ENCODE results near the gene CCSER2. TPM values are rescaled to one million over a fixed set of nuclear protein-coding genes. Genes with fewer than 3 reads are reported as not detected.
"Not testable (repeated sequence)": the region's sequence is repeated elsewhere in the genome, so short reads cannot be mapped to it uniquely, and the experiment has no call there.

CCSER2 gene
- polyA plus RNA-seq, 3 donors from 2014 or later: 81.3 to 118 (median 103) TPM

DNA sequence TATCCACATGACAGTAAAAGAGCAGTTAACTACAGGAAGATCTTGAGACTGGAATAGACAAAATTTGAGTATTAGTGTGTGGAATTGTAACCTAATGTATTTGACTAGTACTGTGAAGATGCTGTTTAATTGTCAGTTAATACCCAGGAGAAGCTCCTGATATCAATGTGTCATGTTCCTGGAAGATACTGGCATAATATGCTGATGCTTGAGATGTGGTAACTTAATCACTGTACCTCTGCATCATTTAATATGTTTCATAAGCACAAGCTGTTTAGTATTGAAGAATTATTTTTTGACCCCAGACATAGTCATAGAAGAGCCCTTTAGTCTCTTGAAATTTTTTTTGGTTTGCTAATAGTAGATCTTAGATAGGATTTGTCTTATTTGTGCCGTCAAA is 15.4 kb downstream of the CCSER2 start:
- no peaks in the 10 kb centered on the region for H3K36me3 Mint-ChIP-seq
- H3K4me1 Mint-ChIP-seq: peaks cover 56 to 63% of the 10 kb centered on the region in 2 donors
- DNase-seq: no peak
- H3K9me3 Mint-ChIP-seq: no peaks in the 10 kb centered on the region
- H3K27ac Mint-ChIP-seq: peak overlapping the region; percentile 29 to 93 (median 88)
- peaks cover 0 to 2% (median 2%) of the 10 kb centered on the region in 3 donors for H3K27me3 Mint-ChIP-seq (ENCODE audit: low read depth in 3 of 3)
- peak overlapping the region in 3 of 5 donors; percentile 6 to 24 (median 22) for H3K4me3 Mint-ChIP-seq

- H3K4me1 Mint-ChIP-seq: peaks cover 57 to 66% of the 10 kb centered on the region in 2 donors
- peak overlapping the region in 3 of 5 donors; percentile 7 to 63 (median 14) for H3K4me3 Mint-ChIP-seq
- peaks cover 0 to 2% (median 2%) of the 10 kb centered on the region in 3 donors for H3K27me3 Mint-ChIP-seq (ENCODE audit: low read depth in 3 of 3)
- no peaks in the 10 kb centered on the region for H3K36me3 Mint-ChIP-seq
- DNase-seq: no peak
- peak overlapping the region; percentile 17 to 89 (median 61) for H3K27ac Mint-ChIP-seq
- H3K9me3 Mint-ChIP-seq: no peaks in the 10 kb centered on the region
These were observed 16.1 kb downstream of the CCSER2 start for GRCh38 chr10:84344526-84344925.

- not testable (repeated sequence) for H3K27me3 Mint-ChIP-seq (ENCODE audit: low read depth in 3 of 3)
These were observed 19.2 kb downstream of the CCSER2 start for GRCh38 chr10:84347575-84348002.

GRCh38 chr10:84348447-84348846 is 20.1 kb downstream of the CCSER2 start:
- Mint-ChIP-seq H3K27ac (peak overlapping the region in 3 of 6 donors; percentile 38 to 52 (median 42)), H3K27me3 (ENCODE audit: low read depth in 3 of 3) (no peaks in the 10 kb centered on the region), H3K36me3 (no peaks in the 10 kb centered on the region), H3K4me3 (no peak overlapping the region), H3K9me3 (no peaks in the 10 kb centered on the region), H3K4me1 (peaks cover 49 to 58% of the 10 kb centered on the region in 2 donors)
- no peak for DNase-seq

More at GRCh38 chr10:84347575-84348002, 19.2 kb downstream of the CCSER2 start:
- not testable (repeated sequence) for DNase-seq, H3K27ac Mint-ChIP-seq, H3K9me3 Mint-ChIP-seq, H3K4me3 Mint-ChIP-seq, H3K36me3 Mint-ChIP-seq
- peaks cover 49 to 58% of the 10 kb centered on the region in 2 donors for H3K4me1 Mint-ChIP-seq

DNA sequence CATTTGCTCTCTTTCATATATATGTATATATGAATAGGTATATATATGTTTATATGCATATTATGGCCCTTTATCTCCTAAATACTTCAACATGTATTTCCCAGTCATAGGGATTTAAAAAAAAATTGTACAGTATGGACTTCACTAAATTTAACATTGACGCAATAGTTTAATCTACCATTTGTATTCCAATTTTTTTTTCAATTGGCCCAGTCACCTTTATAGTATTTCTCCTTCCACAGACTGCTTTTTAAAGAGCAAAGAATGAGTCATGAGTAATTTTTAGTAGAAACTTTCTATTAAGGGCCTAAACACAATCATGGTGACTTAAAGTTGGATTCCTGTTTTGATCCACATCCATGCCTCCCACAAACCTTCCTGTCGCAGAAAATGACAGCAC is 20.5 kb downstream of the CCSER2 start:
- no peak overlapping the region for H3K4me3 Mint-ChIP-seq
- H3K27ac Mint-ChIP-seq: peak overlapping the region in 2 of 6 donors; percentile 52 to 58
- DNase-seq: no peak
- no peaks in the 10 kb centered on the region for H3K9me3 Mint-ChIP-seq
- no peaks in the 10 kb centered on the region for H3K27me3 Mint-ChIP-seq (ENCODE audit: low read depth in 3 of 3)
- H3K36me3 Mint-ChIP-seq: no peaks in the 10 kb centered on the region
- peaks cover 49 to 58% of the 10 kb centered on the region in 2 donors for H3K4me1 Mint-ChIP-seq

GRCh38 chr10:84352251-84352842 is 24.0 kb downstream of the CCSER2 start:
- H3K9me3 Mint-ChIP-seq: no peaks in the 10 kb centered on the region
- peaks cover 67 to 78% of the 10 kb centered on the region in 2 donors for H3K4me1 Mint-ChIP-seq
- no peaks in the 10 kb centered on the region for H3K27me3 Mint-ChIP-seq (ENCODE audit: low read depth in 3 of 3)
- peak overlapping the region in 2 of 5 donors; percentile 22 to 46 for H3K4me3 Mint-ChIP-seq
- no peaks in the 10 kb centered on the region for H3K36me3 Mint-ChIP-seq
- peak; percentile 50 to 61 (median 60) for DNase-seq
- peak overlapping the region in 3 of 6 donors; percentile 12 to 39 (median 17) for H3K27ac Mint-ChIP-seq

DNA sequence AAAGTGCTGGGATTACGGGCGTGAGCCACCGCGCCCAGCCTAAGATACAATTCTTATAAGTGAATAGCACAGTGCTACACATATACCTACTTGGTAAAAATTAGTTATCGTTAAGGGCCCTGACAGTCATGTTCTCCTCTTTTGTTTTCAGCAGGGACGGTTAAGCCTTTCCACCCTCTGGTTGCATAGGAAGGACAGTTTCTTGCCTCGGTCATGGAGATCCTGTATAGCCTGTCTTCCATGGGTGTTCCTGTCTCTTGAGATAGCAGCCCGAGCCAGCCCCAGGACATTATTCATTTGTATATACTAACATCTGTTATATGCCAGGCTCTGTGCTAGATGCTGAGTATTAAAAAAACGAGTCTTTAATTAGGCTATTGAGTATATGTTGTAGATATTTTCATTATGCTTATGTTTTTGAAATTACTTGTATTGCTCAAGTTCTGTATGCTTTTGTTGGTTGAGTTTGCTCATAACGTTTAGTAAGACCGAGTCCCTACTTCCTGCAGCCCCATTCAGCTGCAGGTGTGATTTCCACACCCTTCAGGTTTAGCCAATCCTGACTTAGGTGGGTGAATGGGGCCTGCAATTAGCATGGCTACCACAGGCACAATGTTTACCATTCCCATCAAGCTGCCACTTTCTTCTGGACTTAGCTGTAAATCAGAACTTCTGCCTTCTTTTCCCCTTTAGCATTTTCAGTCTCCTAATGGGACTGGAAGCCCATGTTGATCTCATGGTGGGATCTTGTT is 24.8 kb downstream of the CCSER2 start:
- H3K27ac Mint-ChIP-seq: peak overlapping the region; percentile 60 to 87 (median 80)
- DNase-seq: no peak
- peaks cover 75 to 87% of the 10 kb centered on the region in 2 donors for H3K4me1 Mint-ChIP-seq

DNA sequence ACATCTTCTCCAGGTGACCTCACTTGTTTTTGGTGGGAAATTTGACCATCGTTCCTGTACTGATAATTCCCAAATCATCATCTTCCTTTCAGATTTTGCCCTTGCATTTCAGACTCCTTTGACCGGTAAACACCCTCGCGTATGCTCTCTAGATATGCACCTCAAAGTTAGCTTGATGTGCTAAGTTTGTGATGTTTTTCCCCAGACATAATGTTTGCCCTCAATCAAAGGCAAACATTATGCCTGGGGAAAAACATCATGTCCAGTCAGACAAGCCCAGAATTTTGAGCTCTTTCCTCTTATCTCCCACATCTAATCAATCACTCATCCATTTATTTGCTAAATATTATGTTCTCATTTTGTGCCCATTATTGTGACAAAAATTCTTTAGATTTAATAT is 26.2 kb downstream of the CCSER2 start:
- H3K27me3 Mint-ChIP-seq (ENCODE audit: low read depth in 3 of 3): peaks cover 0 to 2% (median 0%) of the 10 kb centered on the region in 3 donors
- H3K4me3 Mint-ChIP-seq: peak overlapping the region in 1 of 5 donors; percentile 8
- peak overlapping the region in 5 of 6 donors; percentile 18 to 31 (median 23) for H3K27ac Mint-ChIP-seq
- DNase-seq: no peak
- H3K36me3 Mint-ChIP-seq: no peaks in the 10 kb centered on the region
- H3K4me1 Mint-ChIP-seq: peaks cover 81 to 90% of the 10 kb centered on the region in 2 donors
- H3K9me3 Mint-ChIP-seq: no peaks in the 10 kb centered on the region

More for the DNA sequence above, 24.8 kb downstream of the CCSER2 start:
- H3K36me3 Mint-ChIP-seq: no peaks in the 10 kb centered on the region
- H3K4me3 Mint-ChIP-seq: peak overlapping the region in 3 of 5 donors; percentile 8 to 47 (median 36)
- peaks cover 0 to 2% (median 0%) of the 10 kb centered on the region in 3 donors for H3K27me3 Mint-ChIP-seq (ENCODE audit: low read depth in 3 of 3)
- H3K9me3 Mint-ChIP-seq: no peaks in the 10 kb centered on the region

DNA sequence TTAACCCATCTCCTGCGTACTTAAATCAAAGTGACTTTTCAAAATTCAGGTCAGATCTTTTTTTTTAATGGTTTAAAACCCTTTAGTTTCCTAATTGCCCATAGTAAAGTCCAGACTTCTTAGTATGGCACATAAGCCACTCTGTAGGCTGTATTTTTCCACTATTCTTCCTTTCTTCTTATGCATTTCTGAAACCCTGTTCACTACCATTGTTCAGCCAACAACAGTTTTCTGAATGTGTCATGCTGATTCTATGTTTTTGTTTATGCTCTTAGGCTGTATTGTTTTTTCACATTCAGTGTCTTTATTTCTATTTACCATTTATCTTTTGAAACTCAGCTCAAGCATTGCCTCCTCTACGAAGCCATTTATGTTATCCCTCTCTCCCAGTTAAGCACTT is 26.7 kb downstream of the CCSER2 start:
- peaks cover 0 to 2% (median 0%) of the 10 kb centered on the region in 3 donors for H3K27me3 Mint-ChIP-seq (ENCODE audit: low read depth in 3 of 3)
- DNase-seq: no peak
- H3K4me3 Mint-ChIP-seq: peak overlapping the region in 2 of 5 donors; percentile 8 to 27
- H3K27ac Mint-ChIP-seq: peak overlapping the region; percentile 19 to 72 (median 32)
- H3K36me3 Mint-ChIP-seq: no peaks in the 10 kb centered on the region
- H3K4me1 Mint-ChIP-seq: peaks cover 80 to 94% of the 10 kb centered on the region in 2 donors
- H3K9me3 Mint-ChIP-seq: no peaks in the 10 kb centered on the region

DNA sequence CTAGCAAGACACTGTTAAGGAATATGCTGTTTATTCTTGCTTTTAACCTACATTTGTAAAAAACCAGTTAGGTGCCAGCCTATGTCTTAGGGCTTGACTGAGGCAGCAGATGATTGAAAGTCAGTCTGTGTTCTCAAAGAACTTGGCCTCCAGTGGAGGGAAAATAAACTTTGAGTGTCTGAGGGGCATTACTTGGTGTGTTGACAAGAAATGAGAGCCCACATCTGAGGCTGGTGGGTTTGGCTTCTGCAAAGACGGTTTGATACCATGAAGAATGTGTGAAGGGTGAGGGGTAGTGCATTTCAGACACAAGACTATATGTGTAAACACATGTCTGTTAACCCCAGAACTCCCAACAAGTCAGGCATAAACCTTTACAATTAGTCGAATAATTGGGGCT is 28.5 kb downstream of the CCSER2 start:
- Mint-ChIP-seq H3K9me3 (no peaks in the 10 kb centered on the region), H3K4me3 (peak overlapping the region; percentile 2 to 62 (median 51)), H3K4me1 (peaks cover 92 to 100% of the 10 kb centered on the region in 2 donors), H3K36me3 (no peaks in the 10 kb centered on the region), H3K27ac (peak overlapping the region; percentile 5 to 81 (median 48)), H3K27me3 (ENCODE audit: low read depth in 3 of 3) (peaks cover 0 to 2% (median 0%) of the 10 kb centered on the region in 3 donors)
- peak; percentile 28 to 43 (median 32) for DNase-seq

GRCh38 chr10:84358743-84359142 is 30.4 kb downstream of the CCSER2 start:
- H3K27me3 Mint-ChIP-seq (ENCODE audit: low read depth in 3 of 3): peaks cover 0 to 2% (median 0%) of the 10 kb centered on the region in 3 donors
- peaks cover 88 to 96% of the 10 kb centered on the region in 2 donors for H3K4me1 Mint-ChIP-seq
- H3K9me3 Mint-ChIP-seq: no peaks in the 10 kb centered on the region
- peak overlapping the region in 1 of 6 donors; percentile 73 for H3K27ac Mint-ChIP-seq
- H3K4me3 Mint-ChIP-seq: no peak overlapping the region
- no peak for DNase-seq
- no peaks in the 10 kb centered on the region for H3K36me3 Mint-ChIP-seq

DNA sequence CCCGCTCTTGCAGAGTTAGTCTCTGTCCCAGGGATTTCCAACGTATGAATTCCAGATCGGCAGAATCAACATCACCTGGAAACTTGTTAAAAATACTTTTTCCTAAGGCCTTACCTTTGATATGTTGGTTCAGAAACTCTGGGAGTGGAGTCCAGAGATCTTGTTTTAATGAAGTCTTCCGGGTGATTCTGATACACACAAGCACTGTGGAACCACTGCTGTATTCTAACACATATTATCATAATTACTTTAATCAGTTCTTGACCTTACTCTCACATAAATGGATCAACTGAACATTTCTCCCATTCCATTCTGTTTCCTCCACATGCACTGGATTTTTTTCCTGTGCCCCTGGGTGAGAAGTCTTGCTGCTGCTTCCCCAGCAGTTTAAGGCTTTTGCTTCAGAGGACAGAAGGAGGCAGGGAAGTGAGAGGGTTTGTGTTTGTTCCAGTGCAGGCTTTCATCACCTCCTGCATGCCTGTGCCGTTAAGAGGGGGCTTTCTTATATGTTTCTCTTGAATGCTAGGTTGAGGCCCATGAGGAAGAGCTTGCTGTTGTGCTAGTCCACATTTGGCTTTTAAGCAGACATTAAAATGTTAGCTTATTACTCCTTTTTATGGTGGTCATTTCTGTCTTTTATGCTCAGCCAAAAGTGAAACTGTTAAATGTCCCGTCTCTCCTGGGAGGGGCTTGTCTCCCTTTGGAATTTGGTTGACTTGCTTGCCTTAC is 32.4 kb downstream of the CCSER2 start:
- Mint-ChIP-seq H3K27ac (peak overlapping the region; percentile 32 to 83 (median 70)), H3K36me3 (no peaks in the 10 kb centered on the region), H3K27me3 (ENCODE audit: low read depth in 3 of 3) (peaks cover 0 to 2% (median 0%) of the 10 kb centered on the region in 3 donors), H3K4me1 (peaks cover 76 to 93% of the 10 kb centered on the region in 2 donors), H3K9me3 (no peaks in the 10 kb centered on the region), H3K4me3 (peak overlapping the region; percentile 8 to 58 (median 44))
- no peak for DNase-seq

- no peak for DNase-seq
- Mint-ChIP-seq H3K4me3 (peak overlapping the region in 1 of 5 donors; percentile 27), H3K27me3 (ENCODE audit: low read depth in 3 of 3) (peaks cover 0 to 2% (median 1%) of the 10 kb centered on the region in 3 donors), H3K9me3 (no peaks in the 10 kb centered on the region), H3K27ac (peak overlapping the region in 3 of 6 donors; percentile 12 to 42 (median 34)), H3K36me3 (no peaks in the 10 kb centered on the region), H3K4me1 (peaks cover 61 to 90% of the 10 kb centered on the region in 2 donors)
These were observed 37.0 kb downstream of the CCSER2 start for GRCh38 chr10:84365335-84365881.
